Lower lobe of right lung (tissue), 2 donors: ENCODE results near the gene GALNTL6. TPM values are rescaled to one million over a fixed set of nuclear protein-coding genes. Genes with fewer than 3 reads are reported as not detected.

Experiments
- ATAC-seq, 2 donors: fragments of 200-7000 bp; cut with Tn5 transposase; one replicate each; pipeline ENCODE4 v1.9.1; 2020 to 2022; ENCODE audit warnings: mild to moderate bottlenecking in 2 of 2, moderate library complexity in 2 of 2
- DNase-seq: peaks from one replicate; pipeline ENCODE4 v3.0.0-alpha.2; 2020
- H3K27ac ChIP-seq: fragments of 200-600 bp; one replicate; pipeline ENCODE4 v1.8.0; 2022
- H3K27me3 ChIP-seq: fragments of 200-600 bp; one replicate; pipeline ENCODE4 v1.8.0; 2022; ENCODE audit warnings: low read depth
- H3K36me3 ChIP-seq: fragments of 200-600 bp; one replicate; pipeline ENCODE4 v1.8.0; 2022; ENCODE audit warnings: mild to moderate bottlenecking
- H3K4me1 ChIP-seq: fragments of 200-600 bp; one replicate; pipeline ENCODE4 v1.8.0; 2022
- H3K4me3 ChIP-seq: fragments of 200-600 bp; one replicate; pipeline ENCODE4 v1.8.0; 2022; ENCODE audit warnings: mild to moderate bottlenecking
- H3K9me3 ChIP-seq: fragments of 200-600 bp; one replicate; pipeline ENCODE4 v1.8.0; 2022
- CTCF ChIP-seq: fragments of 200-600 bp; IDR thresholded peaks from one replicate; pipeline ENCODE4 v1.8.0; 2022; ENCODE audit warnings: antibody characterized with exemption, mild to moderate bottlenecking
- intact Hi-C: fragments of 100-400 bp; cut with DNase I; formaldehyde crosslinking; loops from one replicate; pipeline ENCODE4 v1.11.0; 2022
- total RNA-seq: library from RNA; stranded (reverse); fragmentation: NEBNext Ultra II Directional; extraction: Animal tissue kit (Norgen Biotek cat#: 25700); gene quantifications from one replicate; pipeline ENCODE4 v1.2.1, GENCODE V29; 2021
- donor health status: DM: no; HTN: yes; CAD: no; lungs with severe emphysema.

Gene GALNTL6
- total RNA-seq, 1 donor from 2014 or later, result not detected

GRCh38 chr4:172489861-172490260 lies 676.7 kb downstream of the GALNTL6 start:
- DNase-seq, result no peak
- no peak for ATAC-seq
- Histone ChIP-seq H3K27ac (no peak overlapping the region), H3K9me3 (no peaks in the 10 kb centered on the region), H3K27me3 (no peaks in the 10 kb centered on the region), H3K4me1 (no peaks in the 10 kb centered on the region), H3K4me3 (no peak overlapping the region), H3K36me3 (no peaks in the 10 kb centered on the region)
- intact Hi-C loops, result no loop called here
- no peak for TF ChIP-seq CTCF

- DNase-seq (no peak), ATAC-seq (no peak)
- intact Hi-C loops, result no loop called here
- Histone ChIP-seq H3K36me3 (no peaks in the 10 kb centered on the region), H3K27ac (no peak overlapping the region), H3K4me3 (no peak overlapping the region), H3K4me1 (no peaks in the 10 kb centered on the region), H3K9me3 (no peaks in the 10 kb centered on the region), H3K27me3 (no peaks in the 10 kb centered on the region)
- TF ChIP-seq CTCF, result no peak
Measured at GRCh38 chr4:172495769-172496168, 682.6 kb downstream of the GALNTL6 start.

GRCh38 chr4:172497321-172497720 lies 684.1 kb downstream of the GALNTL6 start:
- no peaks in the 10 kb centered on the region for H3K27me3 ChIP-seq
- H3K4me3 ChIP-seq, result no peak overlapping the region
- no peak for ATAC-seq
- intact Hi-C loops, result no loop called here
- H3K36me3 ChIP-seq, result no peaks in the 10 kb centered on the region
- H3K27ac ChIP-seq, result no peak overlapping the region
- no peaks in the 10 kb centered on the region for H3K4me1 ChIP-seq
- no peaks in the 10 kb centered on the region for H3K9me3 ChIP-seq
- TF ChIP-seq CTCF, result no peak
- no peak for DNase-seq

GRCh38 chr4:172514011-172514410 lies 700.8 kb downstream of the GALNTL6 start:
- H3K9me3 ChIP-seq, result no peaks in the 10 kb centered on the region
- DNase-seq (no peak), ATAC-seq (no peak)
- H3K4me1 ChIP-seq, result no peaks in the 10 kb centered on the region
- no peaks in the 10 kb centered on the region for H3K36me3 ChIP-seq
- H3K27me3 ChIP-seq, result no peaks in the 10 kb centered on the region
- no peak for TF ChIP-seq CTCF
- intact Hi-C loops, result no loop called here
- no peak overlapping the region for H3K4me3 ChIP-seq
- no peak overlapping the region for H3K27ac ChIP-seq

GRCh38 chr4:172514801-172515200 lies 701.6 kb downstream of the GALNTL6 start:
- intact Hi-C loops, result no loop called here
- no peak overlapping the region for H3K27ac ChIP-seq
- no peak overlapping the region for H3K4me3 ChIP-seq
- no peaks in the 10 kb centered on the region for H3K9me3 ChIP-seq
- H3K27me3 ChIP-seq, result no peaks in the 10 kb centered on the region
- DNase-seq (no peak), ATAC-seq (no peak)
- H3K4me1 ChIP-seq, result no peaks in the 10 kb centered on the region
- H3K36me3 ChIP-seq, result no peaks in the 10 kb centered on the region
- no peak for TF ChIP-seq CTCF
